Anterior cingulate cortex (tissue), 58 donors: ENCODE data around the gene LEO1.

Experiments used
- DNase-seq, 58 donors: peaks; one replicate each; lab custom pipeline; 2025; lab: John Stamatoyannopoulos, UW

The LEO1 gene

DNA sequence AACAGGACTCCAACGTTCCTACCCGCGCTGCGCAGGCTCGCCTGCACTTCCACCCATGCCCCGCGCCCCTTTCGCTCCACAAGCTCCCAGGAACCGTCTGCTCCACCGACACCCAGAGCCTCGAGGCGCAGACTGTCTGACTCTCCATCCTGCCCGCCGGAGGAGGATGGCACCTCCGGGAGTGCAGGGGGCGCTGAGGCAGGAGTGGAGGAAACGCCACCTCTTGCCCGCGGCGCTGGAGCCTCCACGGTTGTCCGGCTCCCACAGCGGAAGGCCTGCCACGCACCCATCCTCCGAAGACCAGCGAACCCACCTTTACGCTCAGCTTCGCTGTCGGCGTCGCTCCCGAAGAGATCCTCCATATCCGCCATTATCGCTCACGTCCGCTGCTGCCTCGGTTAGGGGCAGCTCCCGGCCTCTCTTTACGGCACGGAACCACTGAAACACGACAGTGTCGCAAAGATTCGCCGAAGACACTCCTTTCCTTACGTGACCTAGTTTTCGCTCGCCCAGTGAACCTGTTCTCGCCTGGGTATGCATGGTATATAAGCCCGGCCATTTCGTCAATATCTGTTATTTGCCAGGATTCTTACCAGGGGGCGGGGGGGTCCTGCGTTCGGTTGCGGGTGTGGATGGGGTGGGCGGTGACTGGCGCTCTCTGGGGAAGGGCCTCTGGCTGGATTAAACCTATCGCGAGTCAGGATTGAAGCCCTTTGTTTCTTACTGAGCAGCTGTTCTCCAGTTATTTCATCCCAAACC is at the start of gene LEO1:
TSS of gene LEO1 (minus strand) at position 404 of the 759 bp plus-strand sequence. CDS start at position 371, 33 bp downstream.
- peak; percentile 26 to 94 (median 85) for DNase-seq

DNA sequence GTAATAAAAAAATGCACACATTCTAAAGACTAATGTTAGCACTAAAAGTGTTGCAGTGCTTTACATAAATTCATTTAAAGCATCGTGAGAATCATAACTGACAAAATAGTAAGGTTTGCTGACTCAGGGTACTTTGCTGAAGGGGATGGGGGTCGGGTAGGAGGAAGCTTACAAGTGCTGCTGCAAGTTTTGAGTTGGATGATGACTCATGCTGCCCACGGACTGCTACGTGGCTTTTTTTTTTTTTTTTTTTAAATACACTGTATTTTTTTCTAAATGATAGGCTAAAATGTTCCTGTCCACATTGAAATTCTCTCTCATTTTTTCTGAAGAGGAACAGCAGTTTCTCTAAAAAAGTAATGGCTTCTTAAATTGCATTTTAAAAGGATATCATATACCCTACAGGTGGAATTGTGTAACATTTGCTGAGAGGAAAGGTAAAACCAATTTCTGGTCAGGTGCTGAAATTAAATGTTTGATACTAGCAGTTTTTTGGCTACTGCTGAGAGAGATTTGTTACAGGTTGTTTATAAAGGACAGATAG is 49.6 kb upstream of the LEO1 start:
- peak in 10 of 58 donors; percentile 3 to 34 (median 12) for DNase-seq

DNA sequence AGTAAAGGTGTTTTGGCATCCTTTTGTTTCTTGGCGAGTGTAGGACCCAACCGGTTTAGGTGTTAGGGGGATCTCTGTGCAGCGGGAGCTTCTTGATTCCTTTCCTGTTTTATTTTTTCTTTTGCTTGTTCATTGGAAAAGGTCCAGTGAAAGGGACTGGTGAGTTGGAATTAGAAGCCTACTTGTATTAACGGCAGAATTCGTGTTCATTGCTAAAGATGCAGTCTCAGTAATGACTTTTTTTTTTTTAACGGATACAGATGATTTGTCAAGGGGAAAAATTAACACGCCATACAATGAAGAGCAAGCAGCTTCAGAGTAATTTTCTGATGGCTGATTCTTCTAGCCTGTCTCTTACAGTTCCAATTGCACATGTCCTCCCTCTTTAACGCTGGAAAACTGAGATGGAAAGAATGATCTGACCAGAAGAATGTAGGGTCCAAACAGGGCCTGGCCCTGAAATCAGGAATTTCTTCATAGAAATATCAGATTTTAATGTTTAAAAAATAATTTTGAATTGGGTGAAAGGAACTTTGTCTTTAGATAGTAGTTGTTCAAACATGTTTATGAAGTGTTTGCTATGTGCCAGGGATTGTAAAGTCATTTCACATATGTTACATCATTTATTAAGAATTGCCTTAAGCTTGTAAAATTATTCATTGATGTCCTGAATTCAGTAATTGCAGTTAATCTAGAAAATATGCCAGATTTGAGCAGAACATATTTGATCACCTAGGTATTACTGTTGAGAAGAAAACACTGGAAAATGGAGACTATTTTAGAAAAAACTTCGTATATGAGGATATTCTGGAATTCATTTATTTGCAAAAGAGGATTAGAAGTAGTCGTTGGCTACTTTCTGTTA is 48.9 kb upstream of the LEO1 start:
- peak in 1 of 58 donors; percentile 64 for DNase-seq

DNA sequence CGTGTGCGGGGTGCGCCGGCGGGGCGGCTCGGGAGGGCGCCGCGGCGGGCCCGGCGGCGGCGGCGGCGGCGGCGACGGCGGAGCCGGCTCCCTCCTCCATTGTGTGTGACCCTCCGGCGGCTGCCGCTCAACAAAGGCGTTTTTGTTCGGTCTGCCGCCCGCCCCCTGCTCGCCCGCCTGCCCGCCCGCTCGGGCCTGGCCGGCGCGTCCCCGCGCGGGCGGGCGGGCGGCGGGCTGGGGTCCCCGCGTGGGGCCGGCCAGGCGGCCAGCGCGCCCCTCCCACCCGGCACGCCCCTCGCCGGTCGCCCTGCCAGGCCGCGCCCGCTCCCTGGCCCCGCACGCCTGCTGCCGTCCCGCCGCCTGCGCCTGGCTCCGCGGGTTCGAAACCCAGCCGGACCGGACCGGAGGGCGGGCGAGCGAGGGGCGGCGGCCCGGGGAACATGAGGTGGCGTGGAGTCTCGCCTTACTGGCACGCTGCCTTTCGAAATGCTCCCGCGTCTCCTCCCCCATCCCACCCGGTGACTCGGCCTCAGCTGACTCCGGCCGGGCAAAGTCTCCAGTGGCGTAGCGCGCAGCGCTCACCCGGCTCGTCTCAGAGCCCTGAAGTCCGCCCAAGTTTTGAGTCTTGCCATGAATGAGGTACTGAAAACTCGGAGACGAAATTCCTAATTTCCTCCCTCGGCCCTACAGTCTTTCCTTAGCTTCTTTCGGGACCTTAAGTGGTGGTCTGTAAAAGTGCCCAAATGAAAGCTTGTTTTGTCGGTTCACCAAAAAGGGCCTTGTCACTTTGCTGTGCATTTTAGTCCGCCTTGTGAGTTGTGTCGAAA is 48.0 kb upstream of the LEO1 start:
- peak in 56 of 58 donors; percentile 21 to 92 (median 83) for DNase-seq

DNA sequence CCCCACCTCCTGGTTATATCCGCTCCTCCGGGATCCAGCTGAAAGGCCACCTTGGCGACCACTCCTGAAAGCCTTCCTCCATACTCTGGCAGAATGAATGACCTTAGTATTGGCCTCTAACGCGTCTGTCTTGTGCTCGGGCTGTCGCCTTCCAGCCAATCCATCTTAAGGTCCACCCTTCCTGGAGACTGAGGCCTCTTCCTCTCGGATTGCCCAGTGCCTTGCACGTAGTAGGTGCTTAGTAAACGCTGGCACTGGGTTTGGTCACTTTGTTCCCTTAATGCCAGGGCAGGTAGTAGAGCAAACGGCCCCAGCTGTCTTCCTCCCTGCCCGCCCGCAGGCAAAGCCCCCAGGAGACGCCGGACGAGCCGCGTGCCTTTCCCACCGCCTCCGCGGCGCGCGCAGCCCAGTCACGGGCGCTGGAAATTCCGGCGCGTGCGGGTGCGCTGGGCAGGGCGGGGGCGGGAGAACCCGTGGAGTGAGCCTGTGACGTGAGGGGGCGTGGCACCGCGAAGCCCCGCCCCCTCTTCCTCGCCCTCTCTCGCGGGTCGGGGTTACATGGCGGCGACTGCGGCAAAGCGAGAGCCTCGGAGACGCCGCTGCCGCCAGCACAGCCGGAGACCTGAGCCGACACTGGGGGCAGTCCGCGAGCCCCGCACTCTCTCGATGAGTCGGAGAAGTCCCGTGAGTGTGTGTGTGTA is 47.3 kb upstream of the LEO1 start, which contains the start of gene MAPK6:
TSS of gene MAPK6 (plus strand) at position 527 of the 701 bp plus-strand sequence. CDS start 27,242 bp downstream, outside the sequence.
- peak; percentile 35 to 94 (median 86) for DNase-seq

DNA sequence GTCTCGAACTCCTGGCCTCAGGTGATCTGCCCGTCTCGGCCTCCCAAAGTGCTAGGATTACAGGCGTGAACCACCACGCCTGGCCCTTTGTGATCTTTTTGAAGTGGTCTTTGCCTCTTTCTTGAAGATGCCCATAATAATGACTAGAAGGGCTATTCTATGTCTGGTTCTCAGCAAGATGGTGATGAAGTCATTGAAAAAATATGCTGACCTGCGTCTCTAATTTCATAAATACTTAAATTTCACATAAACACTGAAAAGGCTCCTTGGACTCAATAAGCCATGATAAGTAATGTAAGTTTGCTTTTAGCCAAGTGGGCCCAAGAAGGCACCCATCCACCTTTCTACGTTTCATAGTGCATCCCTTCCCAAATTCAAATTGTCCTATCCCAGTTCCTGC is 46.7 kb upstream of the LEO1 start:
- no peak for DNase-seq

DNA sequence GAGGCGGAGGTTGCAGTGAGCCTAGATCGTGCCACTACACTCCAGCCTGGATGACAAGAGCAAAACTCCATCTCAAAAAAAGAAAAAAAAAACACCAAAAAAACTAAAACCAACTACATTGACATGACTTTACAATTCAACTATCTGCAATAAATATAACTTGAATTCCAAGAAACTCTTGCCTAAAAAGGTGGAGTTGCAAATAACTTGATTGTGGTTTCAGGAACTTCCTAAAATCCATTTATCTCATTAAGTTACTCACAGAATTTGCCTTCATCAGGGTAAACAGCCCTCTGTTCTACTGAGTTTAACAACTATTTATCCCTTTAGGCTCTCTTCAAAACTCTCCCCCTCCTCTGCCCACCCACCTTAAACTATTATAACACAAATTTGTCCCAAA is 44.7 kb upstream of the LEO1 start:
- no peak for DNase-seq

DNA sequence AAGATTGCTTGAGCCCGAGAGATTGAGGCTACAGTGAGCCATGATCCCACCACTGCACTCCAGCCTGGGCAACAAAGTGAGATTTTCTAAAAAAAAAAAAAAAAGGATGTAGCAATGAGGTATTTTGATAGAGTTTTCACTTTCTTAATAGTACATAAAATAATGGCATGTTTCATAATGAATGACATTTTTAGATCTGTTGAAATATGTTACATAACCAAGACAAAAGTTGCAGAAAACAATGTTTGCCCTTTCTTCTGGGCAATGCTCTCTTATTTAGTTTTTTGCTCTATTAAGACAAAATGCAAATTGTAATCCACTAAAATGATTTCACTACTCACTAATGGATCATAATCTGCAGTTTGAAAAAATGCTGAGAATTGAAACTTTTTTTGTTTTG is 43.0 kb upstream of the LEO1 start:
- no peak for DNase-seq

DNA sequence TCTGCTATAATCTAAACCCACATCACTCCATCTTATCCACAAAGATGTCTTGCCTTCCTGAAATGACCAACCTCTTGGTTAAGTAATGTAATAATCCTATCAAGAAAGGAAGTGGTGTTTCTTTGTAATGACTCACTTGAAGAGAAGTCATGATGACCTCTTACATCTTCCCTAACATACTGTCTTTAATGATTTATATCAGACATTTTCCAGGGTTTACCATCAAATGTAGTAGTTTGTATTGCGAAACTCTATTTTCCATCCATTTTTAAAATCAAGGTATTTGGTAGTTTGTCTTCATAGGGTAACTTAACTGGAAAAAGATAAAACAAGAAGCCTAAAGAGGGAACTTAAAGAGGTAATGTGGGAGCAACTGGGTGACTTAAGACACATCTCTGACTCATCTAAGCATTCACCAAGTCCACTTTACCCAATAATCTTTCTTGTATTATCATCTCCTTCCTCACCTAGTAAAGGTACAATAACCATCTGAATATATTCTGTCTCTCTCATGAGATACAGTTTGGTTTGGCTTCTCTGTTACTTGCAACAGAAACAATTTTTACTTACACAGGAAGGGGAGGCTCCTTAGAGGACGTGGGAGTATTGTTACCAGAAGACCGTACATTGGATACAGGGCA is 41.7 kb upstream of the LEO1 start:
- DNase-seq, result no peak

DNA sequence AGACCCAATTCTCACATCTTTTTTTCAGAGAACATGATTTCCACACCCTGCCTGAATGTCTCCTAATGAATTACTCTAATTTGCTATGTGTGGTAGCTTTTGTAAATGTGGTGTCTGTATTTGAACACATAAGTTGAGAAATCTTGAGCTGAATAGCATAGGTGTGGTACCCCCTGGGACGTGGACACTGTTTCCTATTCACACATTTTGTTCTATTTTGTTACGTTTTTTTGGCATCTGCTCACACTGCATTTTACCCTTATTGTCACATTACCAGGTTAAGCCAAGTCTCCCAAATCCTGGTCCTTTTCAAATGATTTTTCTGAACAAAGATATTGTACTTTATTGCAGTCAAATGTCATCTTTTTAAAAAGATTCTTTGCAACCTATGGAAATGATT is 40.6 kb upstream of the LEO1 start:
- no peak for DNase-seq

DNA sequence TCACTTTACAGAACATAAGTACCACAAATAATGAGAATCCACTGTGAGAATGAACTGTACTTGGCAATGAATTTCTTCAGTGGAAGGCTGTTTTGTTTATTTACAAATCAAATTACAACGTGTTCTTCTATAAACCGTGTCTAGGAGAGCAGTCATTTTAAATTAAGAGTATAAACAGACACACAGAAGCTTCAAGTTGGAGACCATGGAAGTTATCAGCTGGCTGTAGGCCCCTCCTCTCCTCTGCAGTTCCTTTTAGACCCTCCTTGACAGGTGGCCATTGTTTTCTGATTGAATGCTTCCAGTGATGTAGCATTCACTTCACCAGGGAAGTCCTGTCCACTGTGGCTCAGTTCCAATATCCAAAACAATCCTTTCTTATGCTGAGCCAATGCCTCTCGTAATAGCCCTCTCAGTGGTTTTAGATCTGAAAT is 40.1 kb upstream of the LEO1 start:
- peak in 15 of 58 donors; percentile 4 to 67 (median 23) for DNase-seq

DNA sequence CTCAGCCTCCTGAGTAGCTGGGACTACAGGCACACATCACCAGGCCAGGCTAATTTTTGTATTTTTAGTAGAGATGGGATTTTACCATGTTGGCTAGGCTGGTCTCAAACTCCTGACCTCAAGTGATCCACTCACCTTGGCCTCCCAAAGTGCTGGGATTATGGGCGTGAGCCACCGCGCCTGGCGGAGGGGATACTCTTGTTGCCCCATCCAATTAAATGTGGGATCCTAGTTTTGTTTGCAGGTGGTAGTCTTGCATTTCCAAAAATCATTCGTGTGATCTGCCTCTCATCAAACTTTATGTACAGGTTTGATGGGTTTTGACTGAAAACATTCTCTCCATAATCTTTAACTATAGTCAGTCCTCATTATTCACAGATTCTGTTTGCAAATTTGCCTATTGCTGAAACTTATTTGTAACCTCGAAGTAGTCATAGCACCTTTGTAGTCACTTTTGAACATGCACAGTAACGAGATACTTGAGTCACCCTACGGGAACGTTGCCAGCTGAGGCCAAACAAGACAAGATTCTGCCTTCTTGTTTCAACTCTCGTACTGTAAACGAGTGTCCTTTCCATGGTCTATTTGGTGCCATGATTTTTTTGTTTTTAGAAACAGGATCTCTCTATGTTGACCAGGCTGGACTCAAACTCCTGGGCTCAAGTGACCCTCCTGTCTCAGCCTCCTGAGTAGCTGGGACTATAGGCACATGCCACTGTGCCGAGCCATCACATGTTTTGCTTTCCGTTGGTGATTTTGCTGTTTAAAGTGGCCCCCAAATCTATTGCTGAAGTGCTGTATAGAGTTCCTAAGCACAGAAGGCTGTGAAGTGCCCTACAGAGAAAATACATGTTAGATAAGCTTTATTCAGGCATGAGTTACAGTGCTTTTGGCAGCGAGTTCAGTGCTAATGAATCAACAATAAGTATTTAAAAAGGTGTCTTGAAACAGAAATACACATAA is 39.3 kb upstream of the LEO1 start:
- DNase-seq, result peak in 3 of 58 donors; percentile 3 to 44 (median 15)

DNA sequence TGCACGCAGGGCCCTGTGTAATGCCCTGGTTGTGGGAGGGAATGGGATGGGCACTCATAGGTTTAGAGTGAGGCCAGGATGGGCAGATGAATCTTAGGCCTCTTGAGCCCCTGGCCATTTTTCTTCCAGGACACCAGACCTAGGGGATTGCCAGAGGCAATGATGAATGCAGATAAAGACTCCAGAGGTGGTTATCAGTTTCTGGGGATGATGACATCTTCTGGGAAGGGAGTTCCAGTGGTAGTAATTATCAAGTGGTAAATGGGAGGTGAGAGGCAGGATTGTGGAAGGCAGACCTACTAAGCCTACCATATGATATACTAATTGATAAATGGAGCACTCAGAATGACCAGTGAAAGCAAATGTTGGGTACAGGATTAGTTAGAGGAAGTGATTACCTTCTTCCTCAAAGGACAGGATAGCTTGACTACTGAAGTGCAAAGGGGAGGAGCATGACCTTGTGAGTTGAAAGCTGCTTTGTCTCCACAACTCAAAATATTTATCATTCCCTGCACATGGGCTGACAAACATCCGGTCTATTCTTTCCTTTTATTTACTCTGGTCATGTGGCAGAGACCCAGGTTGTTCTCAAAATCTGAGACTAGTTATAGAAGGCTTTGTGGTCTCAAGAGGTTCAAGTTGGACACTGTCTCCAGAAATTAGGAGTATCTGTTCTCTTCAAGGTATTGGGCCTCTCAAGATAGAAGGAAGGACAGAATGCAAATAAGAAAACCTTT is 37.3 kb upstream of the LEO1 start:
- DNase-seq, result no peak

DNA sequence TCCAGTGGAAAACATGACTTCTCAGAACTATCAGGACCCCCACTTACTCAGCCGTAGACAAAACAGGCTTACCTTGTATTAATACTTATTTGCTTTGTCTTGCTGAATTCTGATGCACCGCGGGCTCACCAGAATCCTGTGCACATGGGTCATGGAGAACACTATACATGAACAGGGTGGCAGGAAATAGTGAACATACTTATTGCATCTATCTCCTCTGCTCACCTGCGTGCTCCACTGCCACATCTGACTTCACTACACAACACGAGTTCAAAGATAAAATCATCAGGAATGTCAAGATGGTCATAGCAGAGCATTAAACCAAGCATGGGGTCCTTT is 36.8 kb upstream of the LEO1 start:
- DNase-seq, result no peak

DNA sequence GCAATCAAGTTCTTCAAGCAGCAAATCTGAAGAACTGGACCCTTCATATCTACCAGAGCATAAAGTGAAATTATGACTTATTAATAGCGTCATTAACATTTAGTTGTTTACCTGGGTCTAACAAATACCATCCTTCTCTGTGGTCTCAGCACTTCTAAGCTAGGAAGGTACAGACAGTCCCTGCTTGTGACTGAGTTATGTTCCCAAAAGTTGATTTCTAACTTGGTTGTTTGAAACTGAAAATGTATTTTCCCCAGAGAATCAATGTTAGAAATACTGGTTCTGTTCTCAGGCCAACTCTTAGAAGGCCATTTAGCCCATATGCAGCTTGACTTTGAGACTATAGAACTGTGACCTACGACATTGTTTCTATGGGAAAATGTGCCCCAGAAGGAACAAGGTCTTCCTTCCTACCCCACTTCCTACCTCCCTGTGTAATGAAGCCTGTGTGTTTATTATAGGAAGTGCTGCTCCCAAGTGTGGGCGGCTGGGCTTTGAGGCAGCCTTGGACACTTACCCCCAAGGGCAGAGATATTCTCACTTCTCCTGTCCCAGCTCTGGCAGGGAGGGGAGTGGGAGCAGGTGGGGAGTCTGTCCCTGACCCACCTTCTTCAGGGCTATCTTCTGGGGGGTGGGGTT is 35.2 kb upstream of the LEO1 start:
- DNase-seq, result no peak
